Fibroblast of lung (primary cell): Measurements from ENCODE around the gene KLF17. TPM values are rescaled to one million over a fixed set of nuclear protein-coding genes. Genes with fewer than 3 reads are reported as not detected.
A peak's percentile ranks its signal among the peaks of the same experiment; 100 is the strongest.

Experiments
- DNase-seq, 2 donors: peaks; one replicate each; pipeline versions ENCODE4 v3.0.0 to v3.0.0-alpha.2; 2010; ENCODE audit warnings: low read depth in 2 of 2
- H2AFZ ChIP-seq: 2 replicates; pipeline ENCODE4 v1.5.1; 2012; ENCODE audit warnings: low read length, control low read depth, inconsistent platforms
- H3K27ac ChIP-seq: 2 replicates; pipeline ENCODE4 v1.5.1; 2011; ENCODE audit warnings: low read length, control low read depth; ENCODE audit not compliant: insufficient read depth
- H3K27me3 ChIP-seq: 2 replicates; pipeline ENCODE4 v1.5.1; 2011; ENCODE audit warnings: mild to moderate bottlenecking, low read length; ENCODE audit not compliant: control insufficient read depth, insufficient read depth
- H3K36me3 ChIP-seq: 2 replicates; pipeline ENCODE4 v1.5.1; 2011; ENCODE audit warnings: low read length; ENCODE audit not compliant: control insufficient read depth, insufficient read depth
- H3K4me1 ChIP-seq: 2 replicates; pipeline ENCODE4 v1.5.1; 2011; ENCODE audit warnings: low read length; ENCODE audit not compliant: control insufficient read depth, insufficient read depth; ENCODE audit errors: extremely low read depth
- H3K4me2 ChIP-seq: 2 replicates; pipeline ENCODE4 v1.5.1; 2011; ENCODE audit warnings: low read length, control low read depth; ENCODE audit not compliant: insufficient read depth; ENCODE audit errors: extremely low read depth
- H3K4me3 ChIP-seq, 4 experiments: fragments of 200-600 bp in 1 of 4; sonication (generic) in 1 of 4; replicated peaks in 1 of 4; 2 replicates each; pipeline ENCODE4 v1.5.1; 2011 to 2016; ENCODE audit warnings: low read length in 4 of 4, low read depth in 3 of 4, mild to moderate bottlenecking in 3 of 4, control low read depth in 2 of 4, inconsistent platforms in 1 of 4, mixed read lengths in 1 of 4; ENCODE audit not compliant: insufficient read depth in 1 of 4; ENCODE audit errors: control extremely low read depth in 1 of 4
- H3K79me2 ChIP-seq: 2 replicates; pipeline ENCODE4 v1.5.1; 2012; ENCODE audit warnings: mild to moderate bottlenecking, low read length, inconsistent platforms; ENCODE audit not compliant: control insufficient read depth, insufficient read depth
- H3K9ac ChIP-seq: 2 replicates; pipeline ENCODE4 v1.5.1; 2011; ENCODE audit warnings: mild to moderate bottlenecking, low read length, control low read depth; ENCODE audit not compliant: insufficient read depth
- H3K9me3 ChIP-seq: 2 replicates; pipeline ENCODE4 v1.5.1; 2012; ENCODE audit warnings: low read depth, low read length; ENCODE audit not compliant: control insufficient read depth, insufficient read depth
- H4K20me1 ChIP-seq: 2 replicates; pipeline ENCODE4 v1.5.1; 2011; ENCODE audit warnings: low read length; ENCODE audit not compliant: control insufficient read depth, insufficient read depth; ENCODE audit errors: extremely low read depth
- CTCF ChIP-seq, 2 donors: IDR thresholded peaks in 1 of 2; conservative IDR thresholded peaks in 1 of 2; 1 replicate in 1 of 2; 2 replicates in 1 of 2; pipeline ENCODE4 v1.5.1; 2011 to 2012; ENCODE audit warnings: low read length in 2 of 2, control low read depth in 1 of 2, inconsistent platforms in 1 of 2, low read depth in 1 of 2, mild to moderate bottlenecking in 1 of 2
- EZH2 ChIP-seq: IDR thresholded peaks from 2 replicates; pipeline ENCODE4 v1.5.1; 2012; ENCODE audit warnings: low read length, control low read depth, mild to moderate bottlenecking; ENCODE audit errors: missing control alignments
- polyA plus RNA-seq, 2 donors: library from polyadenylated mRNA; depleted of rRNA in 1 of 2; stranded (reverse) in 1 of 2; unstranded in 1 of 2; fragments of >200 nt; gene quantifications; 2 replicates each; pipeline ENCODE4 v1.2.1, GENCODE V29; 2011 to 2012; ENCODE audit warnings: missing spikeins in 1 of 2
- total RNA-seq: library from RNA; depleted of rRNA; stranded (reverse); fragments of >200 nt; gene quantifications from 2 replicates; pipeline ENCODE4 v1.2.1, GENCODE V29; 2014

The KLF17 gene
- total and polyA plus RNA-seq, 2 donors (not counting 1 experiment from before 2014, with no cell fraction given), result 0.05 to 0.50 TPM

GRCh38 chr1:44072821-44073220, 45.8 kb upstream of the KLF17 start:
- H3K4me3 ChIP-seq, result no peak overlapping the region
- no peaks in the 10 kb centered on the region for H3K79me2 ChIP-seq
- H4K20me1 ChIP-seq, result no peaks in the 10 kb centered on the region
- no peak overlapping the region for H3K9ac ChIP-seq
- H3K4me1 ChIP-seq, result peaks cover 6% of the 10 kb centered on the region
- no peaks in the 10 kb centered on the region for H3K27me3 ChIP-seq
- no peaks in the 10 kb centered on the region for H3K9me3 ChIP-seq
- no peak overlapping the region for H3K27ac ChIP-seq
- TF ChIP-seq EZH2, result no peak
- TF ChIP-seq CTCF (conservative IDR thresholded peaks at IDR 0.05 in 1 of 2, IDR thresholded peaks at IDR 0.05 in 1 of 2; ENCODE audit: low read depth in 1 of 2, low read length in 2 of 2), result no peak
- no peak overlapping the region for H3K4me2 ChIP-seq
- H3K36me3 ChIP-seq, result no peaks in the 10 kb centered on the region
- DNase-seq, result no peak
- no peak overlapping the region for H2AFZ ChIP-seq

- no peak overlapping the region for H3K4me3 ChIP-seq
- TF ChIP-seq CTCF (conservative IDR thresholded peaks at IDR 0.05 in 1 of 2, IDR thresholded peaks at IDR 0.05 in 1 of 2; ENCODE audit: low read depth in 1 of 2, low read length in 2 of 2) (no peak), EZH2 (no peak)
- H4K20me1 ChIP-seq, result no peaks in the 10 kb centered on the region
- no peak overlapping the region for H3K27ac ChIP-seq
- H3K4me2 ChIP-seq, result no peak overlapping the region
- H3K9ac ChIP-seq, result no peak overlapping the region
- H3K27me3 ChIP-seq, result no peaks in the 10 kb centered on the region
- H3K79me2 ChIP-seq, result no peaks in the 10 kb centered on the region
- H3K36me3 ChIP-seq, result no peaks in the 10 kb centered on the region
- DNase-seq, result no peak
- H3K9me3 ChIP-seq, result no peaks in the 10 kb centered on the region
- no peak overlapping the region for H2AFZ ChIP-seq
- peaks cover 2% of the 10 kb centered on the region for H3K4me1 ChIP-seq
Measured at GRCh38 chr1:44073528-44073927, 45.1 kb upstream of the KLF17 start.

- H3K4me2 ChIP-seq, result no peak overlapping the region
- no peak for TF ChIP-seq EZH2
- TF ChIP-seq CTCF (conservative IDR thresholded peaks at IDR 0.05 in 1 of 2, IDR thresholded peaks at IDR 0.05 in 1 of 2; ENCODE audit: low read depth in 1 of 2, low read length in 2 of 2), result no peak
- peaks cover 2% of the 10 kb centered on the region for H3K4me1 ChIP-seq
- no peaks in the 10 kb centered on the region for H3K9me3 ChIP-seq
- H3K79me2 ChIP-seq, result no peaks in the 10 kb centered on the region
- no peaks in the 10 kb centered on the region for H3K27me3 ChIP-seq
- DNase-seq, result peak in 1 of 2 donors; percentile 25
- H4K20me1 ChIP-seq, result no peaks in the 10 kb centered on the region
- H3K9ac ChIP-seq, result no peak overlapping the region
- H3K4me3 ChIP-seq, result no peak overlapping the region
- no peak overlapping the region for H2AFZ ChIP-seq
- no peak overlapping the region for H3K27ac ChIP-seq
- H3K36me3 ChIP-seq, result no peaks in the 10 kb centered on the region
Measured at GRCh38 chr1:44074415-44074814, 44.2 kb upstream of the KLF17 start.
